OCI-LY1 (cell line): ENCODE data around the gene CDC42BPA.

ENCODE experiments used
- EZH2 ChIP-seq: fragments of 200-600 bp; sonication (generic), shearing (Covaris generic); IDR thresholded peaks from 2 replicates; pipeline ENCODE4 v1.8.0; 2017; ENCODE audit warnings: borderline replicate concordance, mixed run types, mild to moderate bottlenecking, antibody characterized with exemption, low read length, moderate library complexity, mixed read lengths
- TF ChIP-seq, protein P1 (sequence below): fragments of 200-600 bp; sonication (generic), shearing (Covaris generic); IDR thresholded peaks from 2 replicates; pipeline ENCODE4 v1.5.1; 2017; ENCODE audit warnings: mild to moderate bottlenecking, antibody characterized with exemption, low read length, moderate library complexity, mixed read lengths

DNA sequence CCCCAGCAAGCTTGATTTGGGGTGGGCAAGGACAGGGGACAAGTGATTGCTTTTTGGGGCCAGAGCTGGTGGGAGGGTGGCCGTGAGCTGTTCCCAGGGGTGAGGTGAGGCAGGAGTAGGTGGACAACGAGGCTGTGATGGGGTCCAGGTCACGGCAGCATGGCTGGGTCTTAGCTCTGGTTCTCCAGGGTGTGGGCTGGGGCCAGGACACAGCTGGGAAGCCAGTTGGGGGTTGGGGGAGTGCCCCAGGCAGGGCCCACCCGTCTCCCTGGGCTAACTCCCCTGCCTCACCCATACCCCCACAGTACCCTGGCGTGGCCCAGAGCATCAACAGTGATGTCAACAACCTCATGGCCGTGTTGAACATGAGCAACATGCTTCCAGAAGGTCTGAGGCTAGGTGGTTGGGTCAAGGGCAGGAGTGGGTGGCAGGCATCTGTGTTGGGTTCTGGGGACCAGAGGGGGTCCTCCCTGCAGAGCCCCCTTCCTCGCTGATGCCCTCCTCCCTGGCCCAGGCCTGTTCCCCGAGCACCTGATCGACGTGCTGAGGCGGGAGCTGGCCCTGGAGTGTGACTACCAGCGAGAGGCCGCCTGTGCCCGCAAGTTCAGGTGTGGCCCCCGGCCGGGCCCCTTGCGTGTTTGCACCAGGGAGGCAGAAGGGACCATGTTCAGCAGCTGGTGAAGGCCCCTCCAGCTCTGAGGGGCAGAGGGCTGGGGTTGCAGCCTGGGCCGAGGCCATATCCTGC, 334.9 kb downstream of the CDC42BPA start:
- TF ChIP-seq, protein P1, sequence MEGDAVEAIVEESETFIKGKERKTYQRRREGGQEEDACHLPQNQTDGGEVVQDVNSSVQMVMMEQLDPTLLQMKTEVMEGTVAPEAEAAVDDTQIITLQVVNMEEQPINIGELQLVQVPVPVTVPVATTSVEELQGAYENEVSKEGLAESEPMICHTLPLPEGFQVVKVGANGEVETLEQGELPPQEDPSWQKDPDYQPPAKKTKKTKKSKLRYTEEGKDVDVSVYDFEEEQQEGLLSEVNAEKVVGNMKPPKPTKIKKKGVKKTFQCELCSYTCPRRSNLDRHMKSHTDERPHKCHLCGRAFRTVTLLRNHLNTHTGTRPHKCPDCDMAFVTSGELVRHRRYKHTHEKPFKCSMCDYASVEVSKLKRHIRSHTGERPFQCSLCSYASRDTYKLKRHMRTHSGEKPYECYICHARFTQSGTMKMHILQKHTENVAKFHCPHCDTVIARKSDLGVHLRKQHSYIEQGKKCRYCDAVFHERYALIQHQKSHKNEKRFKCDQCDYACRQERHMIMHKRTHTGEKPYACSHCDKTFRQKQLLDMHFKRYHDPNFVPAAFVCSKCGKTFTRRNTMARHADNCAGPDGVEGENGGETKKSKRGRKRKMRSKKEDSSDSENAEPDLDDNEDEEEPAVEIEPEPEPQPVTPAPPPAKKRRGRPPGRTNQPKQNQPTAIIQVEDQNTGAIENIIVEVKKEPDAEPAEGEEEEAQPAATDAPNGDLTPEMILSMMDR = no peak
- no peak for TF ChIP-seq EZH2
